ENCODE measurements around the gene CCND1. TPM values are rescaled to one million over a fixed set of nuclear protein-coding genes. Genes with fewer than 3 reads are reported as not detected.

CCND1 gene
- total and polyA plus RNA-seq, 11 donors: 27.9 to 312 (median 144) TPM

DNA sequence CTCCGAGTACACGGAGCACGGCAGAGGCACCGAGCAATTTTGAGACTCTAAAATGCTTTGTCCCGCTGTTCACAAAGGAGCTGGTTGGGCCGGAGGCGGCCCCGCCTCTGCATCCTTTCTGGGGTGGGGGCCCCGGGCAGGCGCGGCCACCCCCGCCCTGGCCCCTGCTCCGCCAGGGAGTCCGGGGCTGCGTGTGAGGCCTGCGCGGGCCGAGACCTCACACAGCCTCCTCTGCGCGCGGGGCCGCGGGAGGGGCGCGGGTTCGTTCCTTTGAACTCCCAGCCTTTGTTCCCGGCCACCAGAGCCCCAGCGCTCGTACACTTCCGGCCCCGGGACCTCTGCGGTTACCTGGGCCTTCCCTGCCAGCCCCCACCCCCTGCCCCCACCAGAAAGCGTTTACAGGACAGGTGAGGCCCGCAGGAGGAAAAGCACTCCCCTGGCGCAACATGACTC lies 61.3 kb downstream of the CCND1 start:
- Histone ChIP-seq H3K9me3 (no peaks in the 10 kb centered on the region), H3K27me3 (peaks cover 46 to 87% (median 59%) of the 10 kb centered on the region in 9 donors), H3K27ac (no peak overlapping the region), H3K4me1 (peaks cover 0 to 40% (median 13%) of the 10 kb centered on the region in 12 donors), H3K36me3 (no peaks in the 10 kb centered on the region), H3K4me3 (no peak overlapping the region)
- DNase-seq (no peak), ATAC-seq (no peak)
- TF ChIP-seq POLR2A (IDR thresholded peaks at IDR 0.05): no peak
- TF ChIP-seq, protein P1, sequence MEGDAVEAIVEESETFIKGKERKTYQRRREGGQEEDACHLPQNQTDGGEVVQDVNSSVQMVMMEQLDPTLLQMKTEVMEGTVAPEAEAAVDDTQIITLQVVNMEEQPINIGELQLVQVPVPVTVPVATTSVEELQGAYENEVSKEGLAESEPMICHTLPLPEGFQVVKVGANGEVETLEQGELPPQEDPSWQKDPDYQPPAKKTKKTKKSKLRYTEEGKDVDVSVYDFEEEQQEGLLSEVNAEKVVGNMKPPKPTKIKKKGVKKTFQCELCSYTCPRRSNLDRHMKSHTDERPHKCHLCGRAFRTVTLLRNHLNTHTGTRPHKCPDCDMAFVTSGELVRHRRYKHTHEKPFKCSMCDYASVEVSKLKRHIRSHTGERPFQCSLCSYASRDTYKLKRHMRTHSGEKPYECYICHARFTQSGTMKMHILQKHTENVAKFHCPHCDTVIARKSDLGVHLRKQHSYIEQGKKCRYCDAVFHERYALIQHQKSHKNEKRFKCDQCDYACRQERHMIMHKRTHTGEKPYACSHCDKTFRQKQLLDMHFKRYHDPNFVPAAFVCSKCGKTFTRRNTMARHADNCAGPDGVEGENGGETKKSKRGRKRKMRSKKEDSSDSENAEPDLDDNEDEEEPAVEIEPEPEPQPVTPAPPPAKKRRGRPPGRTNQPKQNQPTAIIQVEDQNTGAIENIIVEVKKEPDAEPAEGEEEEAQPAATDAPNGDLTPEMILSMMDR (IDR thresholded peaks at IDR 0.05): no peak
- intact Hi-C loops (cut with DNase I): loop anchor here in 1 of 10 donors (5.0 kb wide), 1 partner anchor 185 kb away; no protein-coding TSS in a partner anchor
- 15 to 26% (median 17%) methylated on average over 16 to 35 of the region's 35 CpGs for WGBS, 4 donors

DNA sequence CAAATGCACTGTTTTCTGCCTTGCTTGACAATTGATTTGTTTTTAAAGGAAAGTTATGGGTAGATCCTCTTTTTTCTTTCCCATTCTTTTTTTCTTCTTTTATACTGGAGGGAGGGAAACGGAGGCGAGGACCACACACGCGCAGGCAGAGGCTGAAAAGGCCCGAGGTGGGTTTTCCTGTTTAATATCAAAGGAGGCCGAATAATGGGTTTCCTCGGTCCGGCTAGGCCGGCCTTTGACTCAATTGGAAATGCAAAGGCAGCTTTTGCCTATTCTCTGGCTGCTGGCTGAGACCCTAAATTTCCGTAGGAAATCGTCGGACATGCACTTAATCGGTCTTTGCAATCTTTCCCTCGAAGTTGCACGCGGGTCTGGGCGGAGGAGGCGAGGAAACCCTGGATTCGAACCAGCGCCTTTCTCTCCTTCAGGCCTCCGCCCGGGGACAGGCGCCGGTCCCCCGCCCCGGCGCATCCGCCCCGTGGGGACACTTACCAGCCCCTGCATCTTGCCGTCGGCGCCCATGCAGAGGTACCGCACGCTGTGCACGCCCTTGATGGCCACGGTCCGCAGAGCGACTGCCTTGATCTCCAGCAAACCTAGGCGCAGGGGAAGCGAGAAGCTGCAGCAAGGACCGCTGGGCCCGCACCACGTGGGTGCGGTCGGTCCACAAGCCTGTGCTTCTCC lies 62.0 kb downstream of the CCND1 start:
- intact Hi-C loops (cut with DNase I): loop anchor here in 1 of 10 donors (5.0 kb wide), 1 partner anchor 184 kb away; no protein-coding TSS in a partner anchor
- H3K27me3 ChIP-seq: peaks cover 46 to 90% (median 59%) of the 10 kb centered on the region in 9 donors
- no peak overlapping the region for H3K4me3 ChIP-seq

DNA sequence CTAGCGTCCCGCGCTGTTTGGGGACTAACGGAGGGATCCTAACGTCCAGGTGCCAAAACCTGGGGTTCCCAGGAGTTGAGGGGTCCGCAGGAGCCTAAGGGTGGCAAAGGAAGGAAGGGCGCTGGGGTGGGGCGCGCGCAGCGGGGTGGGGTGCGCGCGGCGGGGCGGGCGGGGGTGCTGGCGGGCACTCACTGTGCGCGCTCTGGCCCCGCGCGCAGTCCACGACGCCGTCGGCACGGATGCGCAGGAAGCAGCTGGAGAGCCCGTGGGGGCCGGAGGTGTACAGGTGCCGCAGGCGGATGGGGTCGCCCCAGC lies 62.5 kb downstream of the CCND1 start:
- no peak for TF ChIP-seq POLR2A (IDR thresholded peaks at IDR 0.05)
- TF ChIP-seq, protein P1 (IDR thresholded peaks at IDR 0.05): no peak
- Histone ChIP-seq H3K4me3 (peak overlapping the region in 1 of 12 donors; percentile 18), H3K36me3 (no peaks in the 10 kb centered on the region), H3K4me1 (peaks cover 0 to 40% (median 13%) of the 10 kb centered on the region in 12 donors), H3K27me3 (peaks cover 46 to 88% (median 59%) of the 10 kb centered on the region in 9 donors), H3K9me3 (no peaks in the 10 kb centered on the region), H3K27ac (no peak overlapping the region)
- no peak for ATAC-seq
- intact Hi-C loops (cut with DNase I): loop anchor here in 1 of 10 donors (5.0 kb wide), 1 partner anchor 184 kb away; no protein-coding TSS in a partner anchor
- WGBS, 4 donors: 1 to 10% (median 2%) methylated on average over 2 to 34 of the region's 34 CpGs
- DNase-seq: no peak

More for the DNA sequence above, 62.0 kb downstream of the CCND1 start:
- Histone ChIP-seq H3K27ac (no peak overlapping the region), H3K9me3 (no peaks in the 10 kb centered on the region), H3K36me3 (no peaks in the 10 kb centered on the region), H3K4me1 (peaks cover 0 to 40% (median 13%) of the 10 kb centered on the region in 12 donors)
- DNase-seq (no peak), ATAC-seq (no peak)
- no peak for TF ChIP-seq POLR2A (IDR thresholded peaks at IDR 0.05)
- TF ChIP-seq, protein P1 (IDR thresholded peaks at IDR 0.05): no peak
- 9 to 22% (median 12%) methylated on average over 30 to 45 of the region's 45 CpGs for WGBS, 4 donors

Other genes starting within 250 kb of the CCND1 start
- gene LINC01488, start 159.5 kb upstream of the CCND1 start, total RNA-seq: under 1 TPM in 5 of 9 donors, not detected in 4; 0.04 to 0.42 (median 0.13) TPM
- gene LINC01488, start 159.5 kb upstream of the CCND1 start, polyA plus RNA-seq: under 1 TPM in 1 of 2 donors, not detected in 1; 0.23 TPM
- 10 to 100 TPM in 1 of 9 donors, 1 to 10 TPM in 8; 4.1 to 13.4 (median 8.4) TPM for gene LTO1, start 34.2 kb downstream of the CCND1 start, total RNA-seq
- gene LTO1, start 34.2 kb downstream of the CCND1 start, polyA plus RNA-seq: 10 to 100 TPM; 10.9 to 14.4 TPM
- not detected for gene FGF19, start 62.9 kb downstream of the CCND1 start, total RNA-seq
- not detected for gene FGF19, start 62.9 kb downstream of the CCND1 start, polyA plus RNA-seq
- gene FGF4, start 134.2 kb downstream of the CCND1 start, total RNA-seq: not detected
- not detected for gene FGF4, start 134.2 kb downstream of the CCND1 start, polyA plus RNA-seq
- not detected for gene FGF3, start 178.3 kb downstream of the CCND1 start, total RNA-seq
- gene FGF3, start 178.3 kb downstream of the CCND1 start, polyA plus RNA-seq: not detected

Data from heart left ventricle (tissue), 16 donors.